Ectodermal cell (in vitro differentiated cells): Measurements from ENCODE around the gene NSUN7.

Source experiments
- H3K27ac ChIP-seq: 2 replicates; pipeline ENCODE4 v1.7.0; 2013; ENCODE audit warnings: mild to moderate bottlenecking, low read depth, low read length; ENCODE audit not compliant: insufficient read depth, poor library complexity, severe bottlenecking
- H3K27me3 ChIP-seq: 2 replicates; pipeline ENCODE4 v1.7.0; 2013; ENCODE audit warnings: mild to moderate bottlenecking, low read length; ENCODE audit not compliant: insufficient read depth, control insufficient read depth, poor library complexity, severe bottlenecking
- H3K36me3 ChIP-seq: one replicate; pipeline ENCODE4 v1.7.0; 2013; ENCODE audit warnings: low read length; ENCODE audit not compliant: control insufficient read depth, insufficient read depth
- H3K4me1 ChIP-seq: one replicate; pipeline ENCODE4 v1.7.0; 2013; ENCODE audit warnings: low read length; ENCODE audit not compliant: control insufficient read depth, insufficient read depth
- H3K4me3 ChIP-seq: 2 replicates; pipeline ENCODE4 v1.7.0; 2013; ENCODE audit warnings: low read depth, low read length, control low read depth; ENCODE audit not compliant: insufficient read depth
- H3K9me3 ChIP-seq: 2 replicates; pipeline ENCODE4 v1.7.0; 2013; ENCODE audit warnings: mild to moderate bottlenecking, low read length, moderate library complexity; ENCODE audit not compliant: control insufficient read depth
- WGBS, 2 experiments: methylation state at CpG; one replicate each; pipeline ENCODE4 v1.1.7; 2013; ENCODE audit warnings: missing lambda C conversion rate in 2 of 2; 5-methylcytosine and 5-hydroxymethylcytosine counted together

The NSUN7 gene

GRCh38 chr4:40733752-40734151 is 16.0 kb upstream of the NSUN7 start:
- H3K36me3 ChIP-seq, result no peaks in the 10 kb centered on the region
- H3K27ac ChIP-seq, result no peak overlapping the region
- H3K4me3 ChIP-seq, result no peak overlapping the region
- whole genome bisulfite sequencing, 2 experiments, result 88 to 92% methylated on average over 7 of the region's 7 CpGs
- no peaks in the 10 kb centered on the region for H3K27me3 ChIP-seq
- H3K4me1 ChIP-seq, result no peaks in the 10 kb centered on the region
- H3K9me3 ChIP-seq, result no peaks in the 10 kb centered on the region

DNA sequence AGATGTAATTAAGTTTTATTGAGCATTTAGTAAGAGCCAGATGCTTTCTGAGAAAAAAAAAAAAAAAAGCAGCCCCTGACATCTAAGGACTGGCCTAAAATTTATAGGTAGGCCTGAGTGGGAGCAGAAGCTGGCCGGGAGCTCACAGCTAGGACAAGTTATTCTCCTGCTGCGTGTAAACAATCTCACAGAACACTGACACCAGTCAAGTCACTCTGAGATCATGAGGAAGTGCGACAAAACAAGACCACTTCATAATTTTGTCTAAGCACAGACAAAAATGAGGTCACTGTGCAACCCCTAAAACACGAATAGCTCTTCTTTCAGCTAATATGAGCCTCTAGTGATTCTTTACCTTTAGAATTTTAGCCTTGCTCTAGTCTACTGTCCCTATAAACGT is 15.3 kb upstream of the NSUN7 start:
- no peaks in the 10 kb centered on the region for H3K4me1 ChIP-seq
- H3K4me3 ChIP-seq, result no peak overlapping the region
- no peak overlapping the region for H3K27ac ChIP-seq
- H3K27me3 ChIP-seq, result no peaks in the 10 kb centered on the region
- no peaks in the 10 kb centered on the region for H3K36me3 ChIP-seq
- no peaks in the 10 kb centered on the region for H3K9me3 ChIP-seq
- 89 to 90% methylated on average over 5 of the region's 5 CpGs for WGBS, 2 experiments

- Histone ChIP-seq H3K36me3 (no peaks in the 10 kb centered on the region), H3K4me1 (no peaks in the 10 kb centered on the region)
- WGBS, 2 experiments, result no CpG with 5 or more reads among the region's 1 CpG
Measured at GRCh38 chr4:40736910-40737309, 12.8 kb upstream of the NSUN7 start.

DNA sequence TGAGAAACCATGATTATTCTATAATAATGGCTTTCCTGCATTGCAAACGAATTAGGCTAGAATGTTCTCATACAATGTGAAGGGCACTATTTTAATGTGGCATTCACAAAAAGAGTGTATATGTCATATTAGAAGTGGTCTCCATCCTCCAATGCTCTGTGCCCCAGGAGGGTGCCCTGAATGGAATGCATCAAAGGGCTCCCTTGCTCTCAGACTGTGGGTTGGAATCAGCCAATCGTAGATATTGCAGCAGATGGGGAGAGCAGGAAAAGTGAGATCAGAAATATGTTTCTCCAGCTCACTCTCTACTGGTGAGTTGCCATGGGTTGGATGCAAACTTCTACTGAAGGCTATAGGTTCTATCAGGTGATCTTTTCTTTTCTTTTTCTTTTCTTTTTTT is 11.9 kb upstream of the NSUN7 start:
- H3K27me3 ChIP-seq, result no peaks in the 10 kb centered on the region
- H3K4me1 ChIP-seq, result no peaks in the 10 kb centered on the region
- H3K4me3 ChIP-seq, result no peak overlapping the region
- 91 to 96% methylated on average over 2 of the region's 2 CpGs for WGBS, 2 experiments
- H3K27ac ChIP-seq, result no peak overlapping the region
- H3K36me3 ChIP-seq, result no peaks in the 10 kb centered on the region
- no peaks in the 10 kb centered on the region for H3K9me3 ChIP-seq

More at GRCh38 chr4:40736910-40737309, 12.8 kb upstream of the NSUN7 start:
- Histone ChIP-seq H3K27ac (no peak overlapping the region), H3K9me3 (no peaks in the 10 kb centered on the region), H3K27me3 (no peaks in the 10 kb centered on the region), H3K4me3 (no peak overlapping the region)

DNA sequence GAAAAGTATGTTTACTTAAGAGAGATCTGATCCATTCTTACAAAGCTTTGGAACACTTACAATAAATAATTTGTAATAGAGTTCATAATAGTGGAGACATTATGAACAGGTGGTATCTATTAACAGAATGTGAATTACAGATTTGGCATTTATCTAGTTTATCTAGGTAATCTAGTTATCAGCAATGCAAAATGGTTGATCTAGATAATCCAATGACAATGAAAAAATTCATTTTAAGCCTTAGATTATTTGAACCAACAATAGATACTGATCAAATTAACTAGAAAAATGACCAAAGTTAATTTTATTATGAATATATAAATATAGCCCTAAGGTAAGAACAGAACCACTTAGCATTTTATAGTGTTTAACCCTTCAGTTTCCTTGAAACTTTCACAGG is 10.4 kb upstream of the NSUN7 start:
- H3K27me3 ChIP-seq, result no peaks in the 10 kb centered on the region
- no peaks in the 10 kb centered on the region for H3K36me3 ChIP-seq
- no peak overlapping the region for H3K4me3 ChIP-seq
- H3K4me1 ChIP-seq, result no peaks in the 10 kb centered on the region
- H3K9me3 ChIP-seq, result no peaks in the 10 kb centered on the region
- no peak overlapping the region for H3K27ac ChIP-seq

DNA sequence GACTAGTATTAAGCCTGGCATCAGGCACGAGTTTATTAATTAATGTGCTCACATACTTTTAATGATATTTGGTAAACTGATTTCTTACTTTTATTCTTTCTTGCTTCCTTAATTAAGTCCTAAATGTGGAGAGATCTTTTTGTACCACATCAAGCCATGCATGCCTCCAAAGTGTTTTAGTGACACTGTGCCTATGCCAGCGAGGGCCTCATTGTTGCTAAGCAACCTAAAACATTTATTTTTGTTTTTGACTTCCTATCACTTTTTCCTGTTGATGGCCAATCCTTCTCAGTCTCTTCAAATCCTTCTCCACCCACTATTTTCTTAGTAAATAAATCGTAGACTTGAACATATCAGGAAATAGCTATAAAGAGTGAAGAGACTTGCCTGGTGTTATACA is 5.5 kb upstream of the NSUN7 start:
- H3K27me3 ChIP-seq, result no peaks in the 10 kb centered on the region
- H3K4me1 ChIP-seq, result no peaks in the 10 kb centered on the region
- 87 to 95% methylated on average over 2 of the region's 3 CpGs for WGBS, 2 experiments

DNA sequence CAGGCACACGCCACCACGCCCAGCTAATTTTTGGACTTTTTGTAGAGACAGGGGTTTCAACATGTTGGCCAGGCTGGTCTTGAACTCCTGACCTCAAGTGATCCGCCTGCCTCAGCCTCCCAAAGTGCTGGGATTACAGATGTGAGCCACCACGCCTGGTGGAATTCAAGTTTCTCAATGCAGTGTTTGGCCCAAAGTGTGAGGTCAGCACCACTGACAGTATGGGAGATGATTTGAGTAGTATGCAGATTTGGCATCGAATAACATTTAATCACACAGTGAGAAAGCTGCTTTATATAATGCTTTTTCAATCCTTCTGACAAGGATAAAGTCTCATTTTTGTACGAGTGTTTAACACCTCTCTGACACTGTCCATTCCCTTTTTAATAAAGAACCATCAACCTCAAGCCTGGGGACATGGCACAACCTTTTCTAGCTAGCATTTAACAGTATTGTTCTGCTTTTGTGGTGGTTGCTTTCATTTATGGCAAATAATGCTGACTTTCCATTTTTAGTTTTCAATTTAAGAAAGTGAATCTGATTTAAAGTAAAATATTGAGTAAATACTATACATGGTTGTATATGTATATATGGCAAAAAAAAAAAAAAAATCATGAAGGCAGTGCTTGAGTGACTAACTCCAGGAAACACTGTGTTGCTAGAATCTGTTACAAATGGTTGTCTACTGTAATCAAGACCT is 4.3 kb upstream of the NSUN7 start:
- no peaks in the 10 kb centered on the region for H3K9me3 ChIP-seq
- WGBS, 2 experiments, result 88 to 91% methylated on average over 6 of the region's 6 CpGs
- H3K4me3 ChIP-seq, result no peak overlapping the region
- no peaks in the 10 kb centered on the region for H3K27me3 ChIP-seq
- H3K4me1 ChIP-seq, result no peaks in the 10 kb centered on the region
- no peaks in the 10 kb centered on the region for H3K36me3 ChIP-seq
- no peak overlapping the region for H3K27ac ChIP-seq

More for the DNA sequence above, 5.5 kb upstream of the NSUN7 start:
- H3K27ac ChIP-seq, result no peak overlapping the region
- no peak overlapping the region for H3K4me3 ChIP-seq
- no peaks in the 10 kb centered on the region for H3K36me3 ChIP-seq
- H3K9me3 ChIP-seq, result no peaks in the 10 kb centered on the region

- no peak overlapping the region for H3K27ac ChIP-seq
- no peaks in the 10 kb centered on the region for H3K36me3 ChIP-seq
- no peaks in the 10 kb centered on the region for H3K27me3 ChIP-seq
- H3K9me3 ChIP-seq, result no peaks in the 10 kb centered on the region
- no CpG with 5 or more reads among the region's 2 CpGs for WGBS, 2 experiments
- H3K4me3 ChIP-seq, result no peak overlapping the region
- H3K4me1 ChIP-seq, result no peaks in the 10 kb centered on the region
Measured at GRCh38 chr4:40747207-40747835, 2.4 kb upstream of the NSUN7 start.

DNA sequence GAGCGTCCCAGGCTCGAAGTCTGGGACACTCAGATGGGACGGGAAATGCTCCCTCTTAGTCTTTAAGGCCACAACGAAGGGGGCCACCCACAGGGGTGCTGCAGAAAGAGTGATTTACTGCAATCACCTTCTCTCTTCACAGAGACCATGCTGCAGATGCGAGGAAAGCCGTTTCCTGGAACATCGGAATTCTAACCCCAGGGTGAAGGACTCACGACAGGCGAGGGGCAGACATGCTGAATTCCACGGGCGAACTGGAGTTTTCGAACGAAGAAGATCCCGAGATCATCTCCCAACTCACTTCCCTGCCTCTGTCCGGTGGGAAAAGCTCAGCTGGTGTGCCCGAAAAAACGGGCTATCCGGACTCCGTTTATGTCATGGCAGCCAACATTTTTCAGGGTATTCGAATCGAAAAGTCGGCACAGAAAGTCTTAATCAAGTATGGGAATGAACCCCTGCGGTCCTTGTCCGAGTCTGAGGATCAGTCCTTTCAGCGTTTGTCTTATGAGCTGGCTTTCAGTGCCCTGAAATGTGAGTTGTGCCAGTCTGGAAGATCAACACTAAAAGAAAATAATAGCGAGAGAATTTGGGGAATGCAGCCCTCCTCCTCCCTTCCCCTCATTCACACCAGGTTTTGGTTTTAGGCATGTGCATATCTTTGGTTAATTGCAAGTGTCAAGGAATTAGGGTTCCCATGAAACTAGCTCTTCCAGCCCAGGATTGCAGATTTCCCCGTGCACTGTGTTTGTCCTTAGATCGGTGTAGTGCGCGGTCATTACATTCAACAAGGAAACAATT is 905 bp downstream of the NSUN7 start:
- H3K27me3 ChIP-seq, result no peaks in the 10 kb centered on the region

DNA sequence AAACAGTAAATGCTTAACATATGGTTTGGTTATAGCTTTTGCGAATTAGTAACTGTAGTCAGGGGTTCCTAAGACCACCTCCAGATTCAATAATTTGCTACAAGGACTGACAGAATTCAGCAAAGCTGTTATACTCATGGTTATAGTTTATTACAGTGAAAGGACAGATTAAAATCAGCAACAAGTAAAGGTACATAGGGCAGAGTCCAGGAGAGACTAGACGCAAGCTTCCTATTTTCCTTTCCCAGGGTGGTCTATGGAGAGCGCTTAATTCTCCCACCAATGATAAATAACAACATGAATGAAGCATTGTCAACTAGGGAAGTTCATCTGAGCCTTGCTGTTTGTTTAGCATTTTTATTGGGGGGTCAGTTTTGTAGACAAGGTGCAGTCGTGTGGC is 5.9 kb downstream of the NSUN7 start:
- H3K36me3 ChIP-seq, result peaks cover 4% of the 10 kb centered on the region
- H3K4me1 ChIP-seq, result no peaks in the 10 kb centered on the region
- H3K27me3 ChIP-seq, result no peaks in the 10 kb centered on the region
- no peak overlapping the region for H3K27ac ChIP-seq
- no peak overlapping the region for H3K4me3 ChIP-seq
- H3K9me3 ChIP-seq, result no peaks in the 10 kb centered on the region
- 93 to 94% methylated on average over 4 of the region's 4 CpGs for WGBS, 2 experiments

More for the DNA sequence above, 905 bp downstream of the NSUN7 start:
- 1% methylated on average over 29 to 30 of the region's 30 CpGs for WGBS, 2 experiments
- H3K36me3 ChIP-seq, result peaks cover 4% of the 10 kb centered on the region
- no peaks in the 10 kb centered on the region for H3K9me3 ChIP-seq
- no peak overlapping the region for H3K27ac ChIP-seq
- H3K4me3 ChIP-seq, result peak overlapping the region; percentile 72
- H3K4me1 ChIP-seq, result no peaks in the 10 kb centered on the region
